Transverse colon (tissue), 4 donors: ENCODE data around the gene STK10. TPM values are rescaled to one million over a fixed set of nuclear protein-coding genes. Genes with fewer than 3 reads are reported as not detected.

Source experiments
- DNase-seq: peaks from one replicate; pipeline ENCODE4 v3.0.0-alpha.2; 2019
- H3K27ac ChIP-seq, 4 donors: fragments of 200-600 bp; sonication (generic); 2 replicates each; pipeline ENCODE4 v1.5.1; 2016 to 2018; ENCODE audit warnings: inconsistent platforms in 4 of 4
- H3K27me3 ChIP-seq: fragments of 200-600 bp; sonication (generic); 2 replicates; pipeline ENCODE4 v1.5.1; 2017; ENCODE audit warnings: inconsistent platforms
- H3K36me3 ChIP-seq, 4 donors: fragments of 200-600 bp; sonication (generic); 2 replicates each; pipeline ENCODE4 v1.5.1; 2017 to 2019; ENCODE audit warnings: inconsistent platforms in 4 of 4
- H3K4me1 ChIP-seq, 4 donors: fragments of 200-600 bp; sonication (generic); 2 replicates each; pipeline ENCODE4 v1.5.1; 2017 to 2020; ENCODE audit warnings: inconsistent platforms in 4 of 4
- H3K4me3 ChIP-seq, 4 donors: fragments of 200-600 bp; sonication (generic); 1 replicate in 1 of 4; 2 replicates in 3 of 4; pipeline versions ENCODE4 v1.5.1 to v1.6.1; 2017 to 2019; ENCODE audit warnings: inconsistent platforms in 4 of 4
- H3K9me3 ChIP-seq, 2 donors: fragments of 200-600 bp; sonication (generic); 2 replicates each; pipeline ENCODE4 v1.5.1; 2017 to 2019; ENCODE audit warnings: inconsistent platforms in 2 of 2
- CTCF ChIP-seq, 5 experiments: fragments of 200-600 bp in 3 of 5; fragments of 450-650 bp in 2 of 5; sonication (generic) in 3 of 5; IDR thresholded peaks; 1 replicate in 2 of 5; 2 replicates in 3 of 5; pipeline ENCODE4 v1.5.1; 2016 to 2017; ENCODE audit warnings: antibody characterized with exemption in 5 of 5, inconsistent platforms in 3 of 5, mild to moderate bottlenecking in 2 of 5, moderate library complexity in 1 of 5
- EP300 ChIP-seq: sonication (generic); formaldehyde crosslinking; IDR thresholded peaks from one replicate; pipeline ENCODE4 v1.6.1; 2017; ENCODE audit warnings: antibody characterized with exemption, low read depth
- POLR2A ChIP-seq: fragments of 450-650 bp; IDR thresholded peaks from one replicate; pipeline ENCODE4 v1.6.1; 2016; ENCODE audit warnings: antibody characterized with exemption, mild to moderate bottlenecking, moderate library complexity
- POLR2AphosphoS5 ChIP-seq, 3 donors: sonication (generic); formaldehyde crosslinking; IDR thresholded peaks; one replicate each; pipeline ENCODE4 v1.6.1; 2016; ENCODE audit warnings: antibody characterized with exemption in 3 of 3
- WGBS, 2 donors: methylation state at CpG; one replicate each; pipeline ENCODE4 v1.1.5; 2018; ENCODE audit warnings: low coverage in 1 of 2; 5-methylcytosine and 5-hydroxymethylcytosine counted together
- in situ Hi-C, 4 donors: fragments of 200-750 bp; cut with MboI; loops; one replicate each; pipeline versions ENCODE4 v1.15.0 to v1.15.1; 2017; ENCODE audit warnings: low sequenced_read_pairs in 3 of 4, low pct_ligation_motif_present in 1 of 4, low pct_unique_long_range_greater_than_20kb in 1 of 4
- intact Hi-C: fragments of 100-400 bp; cut with DNase I; formaldehyde crosslinking; loops from one replicate; pipeline ENCODE4 v1.15.1; 2023; ENCODE audit warnings: low total_unique reads
- total RNA-seq, 4 donors: library from RNA; depleted of rRNA; stranded (reverse); fragments of >200 nt; gene quantifications; one replicate each; pipeline ENCODE4 v1.1.0, GENCODE V29; 2016

Gene STK10
- total RNA-seq, 4 donors from 2014 or later = 21.2 to 207 (median 49.3) TPM

DNA sequence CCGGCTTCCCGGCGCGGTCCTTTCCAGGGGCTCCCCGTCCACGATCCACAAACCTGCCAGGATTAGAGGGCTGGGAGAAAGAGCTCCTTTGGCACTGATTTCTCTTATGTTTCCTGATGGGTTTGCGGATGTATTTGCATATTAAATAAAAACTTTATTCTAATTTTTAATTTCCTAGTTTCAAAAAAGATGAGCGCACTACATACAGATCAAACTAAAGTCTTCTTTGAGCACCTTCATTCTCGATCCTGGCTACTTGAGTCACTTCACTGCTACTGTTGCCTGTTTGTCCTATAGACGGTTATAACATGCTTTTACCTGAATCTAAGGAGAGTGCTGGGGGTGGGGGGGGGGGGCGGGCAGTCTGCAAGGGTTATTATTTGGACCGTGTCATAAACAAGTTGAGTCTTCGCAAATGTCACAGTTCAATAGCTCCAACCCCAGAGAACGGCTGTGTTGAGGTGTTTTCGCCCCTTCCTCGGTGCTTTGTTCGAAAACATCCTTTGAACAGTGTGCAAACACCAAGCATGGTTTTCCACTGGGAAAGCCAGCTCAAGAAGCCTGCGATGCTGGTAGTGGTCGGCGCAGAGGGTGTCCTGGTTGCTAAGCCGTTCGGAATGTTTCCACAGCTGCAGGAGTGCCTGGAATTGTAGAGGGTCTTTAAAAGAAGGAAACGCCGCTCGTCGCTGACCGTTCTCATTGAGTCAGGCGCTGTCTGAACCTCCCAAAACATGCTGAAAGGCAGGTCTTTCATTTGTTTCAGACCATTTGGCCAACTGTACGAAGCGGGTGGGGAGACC is 1.1 kb upstream of the STK10 start:
- no peaks in the 10 kb centered on the region for H3K9me3 ChIP-seq
- peak overlapping the region; percentile 92 to 97 (median 96) for H3K27ac ChIP-seq
- peaks cover 6 to 27% (median 14%) of the 10 kb centered on the region in 4 donors for H3K4me1 ChIP-seq
- in situ Hi-C loops = loop anchor here in 1 of 4 donors (5.0 kb wide), 1 partner anchor 77 kb away; no protein-coding TSS in a partner anchor
- WGBS, 2 donors = 34 to 52% methylated on average over 6 to 30 of the region's 30 CpGs
- H3K36me3 ChIP-seq = no peaks in the 10 kb centered on the region
- no peak for DNase-seq
- H3K27me3 ChIP-seq = no peaks in the 10 kb centered on the region
- intact Hi-C loops = loop anchor here (5.0 kb wide), 2 partner anchors 82 to 103 kb away; no protein-coding TSS in a partner anchor
- TF ChIP-seq POLR2A = no peak
- TF ChIP-seq CTCF (IDR thresholded peaks at IDR 0.05) = peak in 1 of 5 experiments; percentile 1
- H3K4me3 ChIP-seq = peak overlapping the region in 2 of 4 donors; percentile 77 to 86

- Histone ChIP-seq H3K27ac (peak overlapping the region; percentile 92 to 97 (median 96)), H3K9me3 (no peaks in the 10 kb centered on the region), H3K27me3 (no peaks in the 10 kb centered on the region), H3K36me3 (no peaks in the 10 kb centered on the region), H3K4me1 (peaks cover 6 to 27% (median 14%) of the 10 kb centered on the region in 4 donors), H3K4me3 (peak overlapping the region; percentile 62 to 86 (median 76))
- intact Hi-C loops (loop anchor here (5.0 kb wide), 2 partner anchors 80 to 105 kb away; no protein-coding TSS in a partner anchor), in situ Hi-C loops (loop anchor here in 1 of 4 donors (5.0 kb wide), 1 partner anchor 75 kb away; no protein-coding TSS in a partner anchor)
- 0 to 1% methylated on average over 11 to 50 of the region's 66 CpGs for WGBS, 2 donors
- peak; percentile 81 for DNase-seq
- TF ChIP-seq POLR2AphosphoS5 (IDR thresholded peaks at IDR 0.05) (peak in 2 of 3 donors; percentile 29 to 57), EP300 (no peak), CTCF (IDR thresholded peaks at IDR 0.05) (peak in 1 of 5 experiments; percentile 16)
These were observed 649 bp downstream of the STK10 start for GRCh38 chr5:172187118-172188032.

GRCh38 chr5:172186114-172186695 is 1.8 kb downstream of the STK10 start:
- WGBS, 2 donors = 72 to 87% methylated on average over 3 to 13 of the region's 13 CpGs
- Histone ChIP-seq H3K27me3 (no peaks in the 10 kb centered on the region), H3K36me3 (no peaks in the 10 kb centered on the region), H3K27ac (peak overlapping the region; percentile 92 to 97 (median 96)), H3K4me1 (peaks cover 6 to 27% (median 14%) of the 10 kb centered on the region in 4 donors), H3K9me3 (no peaks in the 10 kb centered on the region), H3K4me3 (peak overlapping the region in 3 of 4 donors; percentile 62 to 86 (median 77))
- intact Hi-C loops (loop anchor here (5.0 kb wide), 2 partner anchors 79 to 106 kb away; no protein-coding TSS in a partner anchor), in situ Hi-C loops (loop anchor here in 1 of 4 donors (5.0 kb wide), 1 partner anchor 74 kb away; no protein-coding TSS in a partner anchor)
- TF ChIP-seq POLR2AphosphoS5 (IDR thresholded peaks at IDR 0.05) (no peak), CTCF (IDR thresholded peaks at IDR 0.05) (no peak), EP300 (no peak), POLR2A (no peak)
- DNase-seq = no peak
